Lung (tissue), 12 donors: ENCODE measurements around the gene DNAJC21. TPM values are rescaled to one million over a fixed set of nuclear protein-coding genes. Genes with fewer than 3 reads are reported as not detected.

ENCODE experiments used
- ATAC-seq: fragments of 200-7000 bp; cut with Tn5 transposase; one replicate; pipeline ENCODE4 v1.9.1; 2020; ENCODE audit warnings: moderate number of reproducible peaks; ENCODE audit not compliant: insufficient read depth, low FRiP score
- DNase-seq, 3 donors: peaks; one replicate each; pipeline ENCODE4 v3.0.0-alpha.2; 2013 to 2017
- H3K27ac ChIP-seq, 2 donors: one replicate each; pipeline ENCODE4 v1.5.1; 2013; ENCODE audit warnings: mild to moderate bottlenecking in 2 of 2, moderate library complexity in 2 of 2, control low read depth in 1 of 2, inconsistent platforms in 1 of 2, low read depth in 1 of 2, low read length in 1 of 2
- H3K27me3 ChIP-seq, 3 donors: one replicate each; pipeline ENCODE4 v1.5.1; 2013; ENCODE audit warnings: low read length in 2 of 3; ENCODE audit not compliant: control insufficient read depth in 3 of 3, insufficient read depth in 3 of 3
- H3K36me3 ChIP-seq, 4 donors: one replicate each; pipeline ENCODE4 v1.5.1; 2013; ENCODE audit warnings: low read length in 4 of 4, mild to moderate bottlenecking in 1 of 4, moderate library complexity in 1 of 4; ENCODE audit not compliant: control insufficient read depth in 4 of 4, insufficient read depth in 4 of 4
- H3K4me1 ChIP-seq, 5 donors: one replicate each; pipeline ENCODE4 v1.5.1; 2013; ENCODE audit warnings: low read length in 5 of 5, mild to moderate bottlenecking in 2 of 5, moderate library complexity in 1 of 5; ENCODE audit not compliant: control insufficient read depth in 5 of 5, insufficient read depth in 5 of 5
- H3K4me3 ChIP-seq: one replicate; pipeline ENCODE4 v1.5.1; 2013; ENCODE audit warnings: mild to moderate bottlenecking, control low read depth, moderate library complexity
- H3K9ac ChIP-seq, 2 donors: one replicate each; pipeline ENCODE4 v1.5.1; 2013; ENCODE audit warnings: low read length in 2 of 2, control low read depth in 1 of 2; ENCODE audit not compliant: insufficient read depth in 1 of 2
- H3K9me3 ChIP-seq, 4 donors: one replicate each; pipeline ENCODE4 v1.5.1; 2013; ENCODE audit warnings: low read length in 3 of 4, mild to moderate bottlenecking in 1 of 4, moderate library complexity in 1 of 4; ENCODE audit not compliant: control insufficient read depth in 4 of 4, insufficient read depth in 3 of 4
- WGBS, 2 donors: extraction: QIAGEN DNeasy Blood & Tissue Kit; methylation state at CpG; one replicate each; pipeline ENCODE4 v1.1.7; 2013; 5-methylcytosine and 5-hydroxymethylcytosine counted together
- polyA plus RNA-seq, 2 donors: library from polyadenylated mRNA; stranded (reverse); fragments of 200-250 nt; gene quantifications; one replicate each; pipeline ENCODE4 v1.2.1, GENCODE V29; 2013
- total RNA-seq, 2 donors: library from RNA; depleted of rRNA in 1 of 2; stranded (reverse); fragments of >200 nt in 1 of 2; gene quantifications; one replicate each; pipeline ENCODE4 v1.2.1, GENCODE V29; 2014 to 2021
- TF ChIP-seq, protein P1 (sequence below): IDR thresholded peaks from 2 replicates; pipeline ENCODE4 v1.5.1; 2012; ENCODE audit warnings: mild to moderate bottlenecking; ENCODE audit errors: control extremely low read depth, extremely low read depth
- donor health status: control.
- donor health status: control.
- donor health status: Bipolar disorder and iron deficiency.
- donor health status: healthy.
- donor health status: DM: yes; HTN: yes; CAD: no.

Gene DNAJC21
- total and polyA plus RNA-seq, 4 donors: 23.8 to 45.6 (median 34.3) TPM

DNA sequence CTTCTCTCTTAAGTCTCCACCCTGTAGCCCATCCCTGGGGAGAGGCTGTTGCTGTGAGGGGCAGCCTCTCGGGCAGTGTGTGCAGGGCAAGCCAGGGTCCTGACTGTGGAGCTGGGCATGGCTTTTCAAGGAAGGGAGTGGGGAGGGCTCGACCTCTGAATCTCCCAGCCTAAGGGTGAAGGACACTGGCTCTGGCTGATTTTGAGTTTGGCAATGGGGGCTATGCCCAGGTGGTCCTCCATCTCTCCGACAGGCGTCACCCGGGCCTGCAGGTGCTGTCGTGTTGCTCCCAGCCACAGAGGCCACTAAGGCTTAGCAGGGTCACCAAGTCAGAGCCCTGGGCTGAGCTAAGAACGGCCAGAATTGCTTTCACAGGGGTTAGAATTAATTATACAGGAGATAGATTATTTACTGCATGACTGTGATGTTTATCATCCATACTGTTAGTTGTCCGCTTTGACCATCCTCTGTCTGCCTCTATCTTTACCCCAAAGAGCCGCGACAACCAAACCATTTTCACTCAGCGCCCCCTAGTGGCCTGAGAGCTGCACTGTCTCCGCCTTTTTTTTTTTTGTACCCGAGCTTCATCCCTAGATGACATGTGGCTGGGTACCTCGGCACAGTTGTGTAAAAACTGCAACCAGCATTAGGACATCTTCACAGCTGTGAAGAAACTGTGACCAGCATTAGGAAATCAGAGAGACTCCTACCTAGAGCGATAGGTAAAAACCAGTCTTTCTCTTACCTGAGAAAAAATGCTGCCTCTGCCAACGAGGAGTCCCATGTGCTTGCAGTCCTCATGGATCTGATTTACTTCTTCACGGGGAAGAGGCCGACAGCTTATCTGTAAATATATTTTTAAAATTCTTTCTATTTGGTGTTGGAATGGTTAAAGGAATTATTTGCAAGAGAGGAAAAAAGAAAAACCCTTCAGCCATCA, 73.9 kb downstream of the DNAJC21 start:
- WGBS, 2 donors: 44 to 46% methylated on average over 18 of the region's 18 CpGs
- no peaks in the 10 kb centered on the region for H3K4me1 ChIP-seq
- H3K27ac ChIP-seq: no peak overlapping the region
- TF ChIP-seq, protein P1, sequence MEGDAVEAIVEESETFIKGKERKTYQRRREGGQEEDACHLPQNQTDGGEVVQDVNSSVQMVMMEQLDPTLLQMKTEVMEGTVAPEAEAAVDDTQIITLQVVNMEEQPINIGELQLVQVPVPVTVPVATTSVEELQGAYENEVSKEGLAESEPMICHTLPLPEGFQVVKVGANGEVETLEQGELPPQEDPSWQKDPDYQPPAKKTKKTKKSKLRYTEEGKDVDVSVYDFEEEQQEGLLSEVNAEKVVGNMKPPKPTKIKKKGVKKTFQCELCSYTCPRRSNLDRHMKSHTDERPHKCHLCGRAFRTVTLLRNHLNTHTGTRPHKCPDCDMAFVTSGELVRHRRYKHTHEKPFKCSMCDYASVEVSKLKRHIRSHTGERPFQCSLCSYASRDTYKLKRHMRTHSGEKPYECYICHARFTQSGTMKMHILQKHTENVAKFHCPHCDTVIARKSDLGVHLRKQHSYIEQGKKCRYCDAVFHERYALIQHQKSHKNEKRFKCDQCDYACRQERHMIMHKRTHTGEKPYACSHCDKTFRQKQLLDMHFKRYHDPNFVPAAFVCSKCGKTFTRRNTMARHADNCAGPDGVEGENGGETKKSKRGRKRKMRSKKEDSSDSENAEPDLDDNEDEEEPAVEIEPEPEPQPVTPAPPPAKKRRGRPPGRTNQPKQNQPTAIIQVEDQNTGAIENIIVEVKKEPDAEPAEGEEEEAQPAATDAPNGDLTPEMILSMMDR: peak; percentile 41
- H3K9me3 ChIP-seq: no peaks in the 10 kb centered on the region
- peak; percentile 64 to 65 (median 64) for DNase-seq
- peaks cover 0 to 4% (median 0%) of the 10 kb centered on the region in 3 donors for H3K27me3 ChIP-seq
- peak; percentile 78 for ATAC-seq
- H3K4me3 ChIP-seq: no peak overlapping the region
- H3K36me3 ChIP-seq: no peaks in the 10 kb centered on the region
- H3K9ac ChIP-seq: no peak overlapping the region

DNA sequence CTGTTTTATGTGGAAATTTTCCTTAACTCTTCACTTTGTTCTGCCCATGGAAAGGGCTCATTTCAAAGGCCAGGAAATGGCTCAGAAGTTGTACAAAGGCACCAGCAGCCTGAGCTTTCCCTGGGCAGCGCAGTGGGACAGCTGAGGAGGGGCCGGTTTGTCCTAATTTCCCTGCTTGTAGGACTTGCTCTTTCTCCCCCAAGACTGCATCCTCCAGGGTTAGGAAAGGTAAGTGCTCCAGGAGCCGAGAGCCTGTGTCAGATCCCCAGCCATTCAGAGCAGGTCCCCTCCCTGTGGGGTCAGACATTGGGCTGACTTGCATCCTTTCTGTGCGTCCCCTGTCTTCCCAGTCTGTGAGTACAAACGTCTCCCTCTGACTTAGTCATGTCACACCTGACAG, 74.8 kb downstream of the DNAJC21 start:
- WGBS, 2 donors: 69 to 86% methylated on average over 5 of the region's 5 CpGs
- no peak overlapping the region for H3K27ac ChIP-seq
- H3K36me3 ChIP-seq: no peaks in the 10 kb centered on the region
- ATAC-seq (no peak), DNase-seq (no peak)
- no peak overlapping the region for H3K4me3 ChIP-seq
- H3K9me3 ChIP-seq: no peaks in the 10 kb centered on the region
- TF ChIP-seq, protein P1: no peak
- H3K27me3 ChIP-seq: peaks cover 0 to 4% (median 0%) of the 10 kb centered on the region in 3 donors
- no peaks in the 10 kb centered on the region for H3K4me1 ChIP-seq
- no peak overlapping the region for H3K9ac ChIP-seq

DNA sequence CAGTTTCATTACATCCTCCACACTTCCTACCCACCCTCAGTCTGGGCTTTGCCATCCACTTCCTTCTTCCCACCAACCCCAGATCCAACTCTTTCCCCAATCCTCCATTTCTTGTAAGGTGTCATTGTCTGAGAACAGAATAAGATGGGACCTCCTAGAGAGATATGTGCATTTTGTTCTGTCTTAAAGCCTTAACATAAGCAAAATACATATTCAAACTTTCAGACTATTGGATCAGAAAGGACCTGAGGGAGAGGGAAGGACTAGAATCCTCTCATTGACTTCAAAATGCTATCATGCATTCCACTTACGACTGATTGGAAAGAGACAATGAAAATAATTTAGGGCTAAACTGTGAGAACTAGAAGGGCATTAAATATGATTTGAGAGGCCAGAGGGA, 75.4 kb downstream of the DNAJC21 start:
- TF ChIP-seq, protein P1: no peak
- Histone ChIP-seq H3K36me3 (no peaks in the 10 kb centered on the region), H3K4me1 (no peaks in the 10 kb centered on the region), H3K9ac (no peak overlapping the region), H3K27me3 (peaks cover 0 to 4% (median 0%) of the 10 kb centered on the region in 3 donors), H3K4me3 (no peak overlapping the region), H3K9me3 (no peaks in the 10 kb centered on the region), H3K27ac (no peak overlapping the region)
- ATAC-seq: no peak
- WGBS, 2 donors: 89 to 93% methylated on average over 1 of the region's 1 CpG
- no peak for DNase-seq

Other genes starting within 250 kb of the DNAJC21 start
- gene TTC23L, start 90.4 kb upstream of the DNAJC21 start, total RNA-seq: 1 to 10 TPM; 1.6 to 4.4 TPM
- under 1 TPM; 0.51 to 0.73 TPM for gene TTC23L, start 90.4 kb upstream of the DNAJC21 start, polyA plus RNA-seq
- gene RAD1, start 14.1 kb upstream of the DNAJC21 start, total RNA-seq: 10 to 100 TPM; 19.5 to 45.7 TPM
- gene RAD1, start 14.1 kb upstream of the DNAJC21 start, polyA plus RNA-seq: 10 to 100 TPM; 12.9 to 15.8 TPM
- 10 to 100 TPM; 17.6 to 22.4 TPM for gene BRIX1, start 13.8 kb upstream of the DNAJC21 start, total RNA-seq
- gene BRIX1, start 13.8 kb upstream of the DNAJC21 start, polyA plus RNA-seq: 10 to 100 TPM; 22.4 to 31.2 TPM
- gene AGXT2, start 118.4 kb downstream of the DNAJC21 start, total RNA-seq: not detected
- gene AGXT2, start 118.4 kb downstream of the DNAJC21 start, polyA plus RNA-seq: not detected